K562 (cell line): ENCODE results near the gene CDH1.

ENCODE experiments used
- ATF2 ChIP-seq: sonication (generic); formaldehyde crosslinking; IDR thresholded peaks from 2 replicates; pipeline ENCODE4 v1.8.1; 2022; ENCODE audit warnings: missing genetic modification reagents
- CREM ChIP-seq: IDR thresholded peaks from 2 replicates; pipeline ENCODE4 v1.6.1; 2014; ENCODE audit warnings: antibody characterized with exemption, low read depth
- CTCF ChIP-seq, 3 experiments: IDR thresholded peaks in 2 of 3; conservative IDR thresholded peaks in 1 of 3; 2 replicates each; pipeline ENCODE4 v1.5.1; 2011 to 2012; ENCODE audit warnings: low read length in 3 of 3, mild to moderate bottlenecking in 3 of 3, control low read depth in 2 of 3, improper control_type of control experiment in 1 of 3, inconsistent platforms in 1 of 3, low read depth in 1 of 3, mixed read lengths in 1 of 3, moderate library complexity in 1 of 3; ENCODE audit not compliant: insufficient read depth in 2 of 3
- SREBF2 ChIP-seq: sonication (generic); formaldehyde crosslinking; IDR thresholded peaks from 2 replicates; pipeline ENCODE4 v1.4.0; 2020; ENCODE audit warnings: mild to moderate bottlenecking, missing genetic modification reagents
- TAF7 ChIP-seq: fragments of 450-650 bp; IDR thresholded peaks from 2 replicates; pipeline ENCODE4 v1.6.1; 2016; ENCODE audit warnings: missing genetic modification characterization, missing compliant biosample characterization
- TOE1 ChIP-seq, 2 experiments: fragments of 450-650 bp in 1 of 2; sonication (generic) in 1 of 2; formaldehyde crosslinking in 1 of 2; IDR thresholded peaks; 2 replicates each; pipeline versions ENCODE4 v1.7.1 to v1.8.0; 2016 to 2022; ENCODE audit warnings: borderline replicate concordance in 2 of 2, mild to moderate bottlenecking in 2 of 2, antibody characterized with exemption in 1 of 2, inconsistent platforms in 1 of 2, low read depth in 1 of 2, missing genetic modification reagents in 1 of 2, moderate library complexity in 1 of 2
- ZBTB1 ChIP-seq: sonication (generic); formaldehyde crosslinking; IDR thresholded peaks from 2 replicates; pipeline ENCODE4 v1.8.1; 2023; ENCODE audit warnings: missing genetic modification reagents, low read depth, mild to moderate bottlenecking, borderline replicate concordance
- ZNF398 ChIP-seq: fragments of 250-450 bp; sonication (Bioruptor Pico); IDR thresholded peaks from 2 replicates; pipeline ENCODE4 v1.8.0; 2021; ENCODE audit warnings: moderate library complexity, mild to moderate bottlenecking, inconsistent platforms

GRCh38 chr16:68732741-68733399, 4.2 kb upstream of the CDH1 start:
- no peak for TF ChIP-seq ZNF398 (CRISPR knock-in tag)
- TF ChIP-seq SREBF2 (CRISPR knock-in tag): no peak
- TF ChIP-seq TOE1 (IDR thresholded peaks at IDR 0.05; ENCODE audit: borderline replicate concordance): no peak
- TF ChIP-seq TOE1 (CRISPR knock-in tag; IDR thresholded peaks at IDR 0.05; ENCODE audit: borderline replicate concordance, low read depth): no peak
- TF ChIP-seq ZBTB1 (CRISPR knock-in tag): no peak
- TF ChIP-seq CTCF (IDR thresholded peaks at IDR 0.05 in 2 of 3, conservative IDR thresholded peaks at IDR 0.05 in 1 of 3; ENCODE audit: insufficient read depth in 2 of 3, low read depth in 1 of 3, low read length in 3 of 3): no peak
- TF ChIP-seq TAF7 (tag): no peak
- no peak for TF ChIP-seq CREM
- TF ChIP-seq ATF2 (CRISPR knock-in tag): no peak
